ENCODE results near the gene BCAS3.

Gene BCAS3

DNA sequence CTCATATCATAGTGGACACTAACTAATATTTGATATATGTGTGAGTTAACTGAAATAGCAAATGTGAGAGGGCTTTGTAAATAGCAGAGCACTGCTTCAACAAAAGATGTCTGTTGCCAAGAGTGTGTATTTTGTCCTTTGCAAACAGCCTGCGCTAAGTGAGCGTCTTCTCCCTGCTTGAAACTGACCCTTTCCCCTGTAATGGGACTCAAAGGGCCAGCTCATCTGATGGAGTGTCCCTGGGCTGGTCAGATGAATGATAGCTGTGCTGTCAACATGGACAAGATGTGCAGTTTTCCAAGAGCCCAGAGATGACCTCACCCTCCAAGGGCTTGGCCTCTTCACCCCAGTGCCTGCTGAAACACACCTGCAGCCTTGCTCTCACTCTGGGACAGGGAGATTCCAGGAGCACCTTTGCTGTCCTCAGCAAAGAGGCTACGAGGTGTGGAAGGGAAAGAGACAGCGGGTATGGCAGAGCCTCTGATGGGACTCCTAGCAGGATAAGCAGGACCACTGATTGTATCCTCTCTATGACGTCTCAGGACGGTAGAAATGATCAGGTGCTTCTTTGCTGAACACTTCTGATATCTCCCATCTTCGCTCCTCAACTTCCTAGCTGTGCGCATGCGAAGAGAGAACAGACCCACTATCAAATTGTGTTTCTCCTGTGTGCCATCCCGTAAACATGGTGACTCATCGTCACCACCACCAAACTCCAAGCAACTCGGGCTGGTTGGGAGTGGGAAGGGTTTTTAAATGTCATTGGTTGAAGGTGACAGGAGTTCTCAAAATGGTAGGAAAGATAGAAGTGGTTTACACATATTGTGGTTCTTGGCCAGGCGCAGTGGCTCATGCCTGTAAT, 686.2 kb downstream of the BCAS3 start:
- no peak for DNase-seq (ENCODE audit: low read depth, low spot score)

DNA sequence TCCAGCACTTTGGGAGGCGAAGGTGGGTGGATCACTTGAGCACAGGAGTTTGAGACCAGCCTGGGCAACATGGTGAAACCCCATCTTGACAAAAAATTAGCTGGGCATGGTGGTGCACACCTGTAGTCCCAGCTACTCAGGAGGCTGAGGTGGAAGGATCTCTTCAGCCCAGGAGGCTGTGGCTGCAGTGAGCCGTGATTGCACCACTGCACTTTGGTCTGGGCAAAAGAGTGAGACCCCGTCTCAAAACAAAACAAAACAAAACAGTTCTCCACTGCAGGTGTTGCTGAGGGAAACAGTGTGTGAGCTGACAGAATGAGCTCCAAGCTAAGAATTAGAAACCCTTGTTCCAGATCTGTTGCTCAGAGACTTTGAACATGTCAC, 686.8 kb downstream of the BCAS3 start:
- no peak for DNase-seq (ENCODE audit: low read depth, low spot score)

GRCh38 chr17:61366076-61366714, 688.5 kb downstream of the BCAS3 start:
- DNase-seq (ENCODE audit: low read depth, low spot score): no peak

- DNase-seq (ENCODE audit: low read depth, low spot score): no peak
Observed at GRCh38 chr17:61366715-61367413, 689.2 kb downstream of the BCAS3 start.

- no peak for DNase-seq (ENCODE audit: low read depth, low spot score)
Observed at GRCh38 chr17:61368049-61368831, 690.6 kb downstream of the BCAS3 start.

GRCh38 chr17:61368832-61369450, 691.3 kb downstream of the BCAS3 start:
- no peak for DNase-seq (ENCODE audit: low read depth, low spot score)

DNA sequence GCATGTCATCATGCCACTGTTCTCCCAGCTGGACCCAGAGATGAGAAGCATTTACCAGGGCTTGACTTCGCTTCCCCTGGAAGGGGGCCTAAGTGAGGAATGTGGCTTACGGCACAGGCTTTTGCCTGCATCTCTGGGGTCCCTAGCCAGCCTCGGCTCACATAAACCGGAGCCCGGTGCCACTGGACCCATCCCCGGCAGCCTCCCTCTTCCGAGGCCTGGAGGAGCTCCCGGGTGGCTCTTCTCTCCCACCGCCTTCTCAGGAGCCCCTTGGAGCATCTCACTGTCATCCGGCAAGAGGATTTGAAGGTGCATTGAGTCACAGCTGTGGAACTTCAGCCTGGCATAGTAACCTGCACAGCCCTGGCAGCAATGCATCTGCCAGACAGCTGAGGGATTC, 692.1 kb downstream of the BCAS3 start:
- DNase-seq (ENCODE audit: low read depth, low spot score): no peak

GRCh38 chr17:61371179-61371578, 693.5 kb downstream of the BCAS3 start:
- no peak for DNase-seq (ENCODE audit: low read depth, low spot score)

DNA sequence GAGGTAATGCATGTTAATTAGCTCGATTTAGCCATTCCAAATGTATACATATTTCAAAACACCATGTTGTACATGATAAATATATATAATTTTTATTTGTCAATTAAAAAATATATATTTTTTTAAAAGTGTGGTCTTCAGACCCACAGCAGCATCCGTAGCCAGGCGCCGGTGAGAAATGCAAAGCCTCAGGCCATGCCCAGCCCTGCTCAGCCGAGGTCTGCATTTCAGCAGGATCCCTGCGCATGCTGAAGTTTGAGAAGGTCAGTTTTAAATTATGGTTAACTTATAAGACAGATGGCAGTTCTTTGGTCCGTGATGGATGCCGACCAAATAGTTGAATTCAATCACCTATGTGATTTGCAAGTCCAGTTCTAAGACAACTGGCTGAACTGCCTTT, 694.0 kb downstream of the BCAS3 start:
- DNase-seq (ENCODE audit: low read depth, low spot score): no peak

DNA sequence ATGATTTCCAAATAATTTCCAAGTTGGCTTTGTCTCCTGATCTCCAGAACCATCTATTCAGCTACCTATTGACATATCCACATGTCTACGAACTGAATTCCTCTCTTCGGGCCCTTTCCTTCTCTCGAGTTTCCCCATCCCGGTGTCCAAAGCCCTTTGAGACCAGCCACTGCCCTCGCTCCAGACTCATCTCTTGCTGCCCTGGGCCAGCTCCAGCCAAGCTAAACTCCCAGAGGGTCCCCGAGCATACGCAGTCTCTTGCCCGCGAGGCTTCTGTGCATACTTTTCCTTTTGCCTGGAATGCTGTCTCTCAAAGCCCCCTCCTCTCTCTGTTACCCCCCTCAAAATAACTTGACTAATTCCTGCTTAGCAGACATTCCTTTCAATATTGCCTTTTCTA, 694.8 kb downstream of the BCAS3 start:
- DNase-seq (ENCODE audit: low read depth, low spot score): no peak

- DNase-seq (ENCODE audit: low read depth, low spot score): no peak
Observed at GRCh38 chr17:61376931-61377838, 699.5 kb downstream of the BCAS3 start.

DNA sequence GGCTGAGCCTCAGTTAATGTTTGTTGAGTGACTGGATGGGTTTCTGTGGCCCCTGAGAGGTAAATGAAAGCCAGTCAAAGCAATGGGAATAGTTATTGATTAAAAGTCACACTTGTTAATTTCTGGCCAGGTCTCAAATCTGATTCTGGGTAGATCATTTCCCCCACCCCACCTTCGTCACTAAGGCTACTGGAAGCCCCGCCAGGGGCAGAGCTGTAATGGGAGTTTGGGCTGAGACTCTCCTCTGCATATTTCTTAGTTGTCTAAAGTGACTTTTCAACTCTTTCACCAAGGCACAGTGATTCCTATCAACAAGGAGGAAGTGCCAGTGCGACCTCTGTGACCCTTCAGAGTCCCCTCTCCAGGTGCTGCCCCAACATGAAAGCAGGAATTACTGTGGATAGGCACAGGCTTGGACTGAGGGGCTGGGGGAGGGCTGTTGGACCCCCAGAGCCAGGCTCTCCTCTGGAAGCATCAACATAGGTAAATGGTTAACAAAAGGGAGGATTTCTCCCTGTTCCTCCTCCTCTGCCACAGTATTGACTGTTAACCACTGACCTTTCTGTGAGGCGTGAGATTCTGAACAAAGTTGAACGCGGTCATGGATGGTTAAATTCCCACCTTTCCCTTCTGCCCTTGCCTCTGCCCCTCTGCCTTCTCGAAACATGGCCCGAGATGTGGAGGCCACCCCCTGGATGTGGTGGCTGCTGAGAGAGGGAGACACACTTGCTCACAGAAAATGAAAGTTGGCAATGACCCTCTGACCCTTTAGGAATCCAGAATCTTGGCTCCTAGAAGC, 701.2 kb downstream of the BCAS3 start:
- no peak for DNase-seq (ENCODE audit: low read depth, low spot score)

DNA sequence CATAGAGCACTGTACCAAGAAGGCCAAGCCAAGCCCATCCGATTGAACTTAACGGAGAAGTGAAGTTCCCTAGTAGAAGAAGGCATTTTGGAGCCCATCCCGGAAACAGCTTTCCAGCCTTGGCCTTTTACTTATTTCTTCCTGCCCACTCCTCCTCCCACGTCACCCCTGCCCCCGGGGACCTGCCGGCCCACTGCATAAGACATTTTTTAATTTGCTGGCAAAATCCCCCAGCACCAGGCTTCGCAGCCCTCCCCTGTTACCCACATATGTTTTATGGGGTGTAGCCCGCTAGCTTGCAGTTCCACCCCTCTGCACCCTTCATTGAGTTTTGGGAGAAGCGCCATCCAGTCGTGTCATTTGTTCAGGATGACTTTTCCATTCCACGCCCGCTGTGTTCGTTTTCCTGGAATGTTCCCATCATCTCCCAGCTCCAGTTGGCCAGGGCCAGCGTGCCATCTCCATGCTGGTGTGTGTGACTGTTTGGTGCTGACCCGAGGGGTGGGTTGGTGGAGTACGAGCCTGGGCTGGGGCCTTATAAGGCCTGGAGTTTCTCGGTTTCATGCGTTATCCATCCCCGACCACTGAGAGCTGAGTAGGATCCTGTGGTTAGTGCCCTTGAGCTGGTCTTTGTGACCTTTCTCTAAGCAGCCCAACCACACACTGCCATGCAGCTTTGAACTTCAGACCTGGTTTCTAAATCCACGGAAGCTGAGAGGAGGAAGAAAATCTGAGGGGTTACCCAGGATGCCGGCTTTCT, 702.0 kb downstream of the BCAS3 start:
- DNase-seq (ENCODE audit: low read depth, low spot score): no peak

GRCh38 chr17:61380217-61380835, 702.7 kb downstream of the BCAS3 start:
- DNase-seq (ENCODE audit: low read depth, low spot score): no peak

- DNase-seq (ENCODE audit: low read depth, low spot score): no peak
Observed at GRCh38 chr17:61380836-61381525, 703.3 kb downstream of the BCAS3 start.

DNA sequence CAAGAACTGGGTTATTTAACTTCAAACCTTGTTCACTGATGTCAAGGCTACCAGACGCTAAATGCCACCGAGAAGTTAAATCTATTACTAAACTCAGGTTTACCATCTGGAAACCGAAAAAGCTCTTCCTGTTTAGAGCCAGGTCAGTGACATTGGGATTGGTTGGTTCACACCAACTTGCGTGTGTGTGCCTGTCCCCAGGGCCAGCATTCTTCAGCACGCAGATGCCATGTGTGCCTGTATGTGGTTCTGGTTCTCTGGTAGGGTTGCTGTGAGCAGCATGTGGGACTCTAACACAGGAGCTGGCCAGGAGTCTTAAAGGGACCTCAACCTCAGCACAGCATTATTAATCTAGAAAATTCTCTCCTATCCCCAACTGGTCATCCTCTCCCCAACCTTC, 703.9 kb downstream of the BCAS3 start:
- DNase-seq (ENCODE audit: low read depth, low spot score): no peak

GRCh38 chr17:61382796-61383688, 705.4 kb downstream of the BCAS3 start:
- no peak for DNase-seq (ENCODE audit: low read depth, low spot score)

All from smooth muscle cell of the brain vasculature (primary cell).